SU-DHL-6 (cell line): Measurements from ENCODE around the gene ADPRM.

ENCODE experiments used
- H2AFZ ChIP-seq: fragments of 200-600 bp; sonication (generic); 2 replicates; pipeline ENCODE4 v1.6.1; 2014; ENCODE audit warnings: low read depth, mild to moderate bottlenecking, moderate library complexity, mixed read lengths, antibody characterized with exemption, low read length; ENCODE audit not compliant: severe bottlenecking
- H3F3A ChIP-seq: fragments of 200-600 bp; shearing (Covaris generic); 2 replicates; pipeline ENCODE4 v1.6.0; 2016; ENCODE audit warnings: antibody characterized with exemption, mild to moderate bottlenecking; ENCODE audit not compliant: insufficient read depth
- H3K27ac ChIP-seq: fragments of 200-600 bp; sonication (generic); 2 replicates; pipeline ENCODE4 v1.5.1; 2016; ENCODE audit warnings: low read depth, mild to moderate bottlenecking, low read length, moderate library complexity, mixed read lengths
- H3K27me3 ChIP-seq: fragments of 200-600 bp; sonication (generic), shearing (Covaris generic); 2 replicates; pipeline ENCODE4 v1.6.0; 2014; ENCODE audit warnings: mild to moderate bottlenecking, low read length
- H3K36me3 ChIP-seq: fragments of 200-600 bp; sonication (generic); 2 replicates; pipeline ENCODE4 v1.6.1; 2014; ENCODE audit warnings: mild to moderate bottlenecking, low read length, mixed read lengths
- H3K4me2 ChIP-seq: fragments of 300-600, 200-600 bp; shearing (Covaris generic), sonication (generic); 2 replicates; pipeline ENCODE4 v1.6.0; 2014; ENCODE audit warnings: low read length, low read depth, mild to moderate bottlenecking; ENCODE audit not compliant: poor library complexity, severe bottlenecking
- H3K4me3 ChIP-seq: fragments of 200-600 bp; sonication (generic); 2 replicates; pipeline ENCODE4 v1.5.1; 2014; ENCODE audit warnings: antibody characterized with exemption, low read length, mild to moderate bottlenecking, mixed read lengths; ENCODE audit not compliant: insufficient read depth, poor library complexity, severe bottlenecking
- H3K79me2 ChIP-seq: fragments of 200-600 bp; sonication (generic); 2 replicates; pipeline ENCODE4 v1.6.1; 2014; ENCODE audit warnings: mild to moderate bottlenecking, low read length, moderate library complexity; ENCODE audit not compliant: insufficient read depth
- H3K9ac ChIP-seq: fragments of 200-600 bp; sonication (generic); 2 replicates; pipeline ENCODE4 v1.7.0; 2014; ENCODE audit warnings: mild to moderate bottlenecking, low read length
- H3K9me2 ChIP-seq: fragments of 200-600 bp; sonication (generic); replicated peaks from 2 replicates; pipeline ENCODE4 v1.6.1; 2014; ENCODE audit warnings: low read length; ENCODE audit not compliant: insufficient read depth
- H3K9me3 ChIP-seq: fragments of 200-600 bp; sonication (generic); 2 replicates; pipeline ENCODE4 v1.6.1; 2014; ENCODE audit warnings: low read length, mixed read lengths; ENCODE audit not compliant: insufficient read depth
- H4K20me1 ChIP-seq: fragments of 200-600 bp; sonication (generic); 2 replicates; pipeline ENCODE4 v1.6.1; 2014; ENCODE audit warnings: low read depth, mild to moderate bottlenecking, antibody characterized with exemption, low read length, moderate library complexity, mixed read lengths
- CTCF ChIP-seq: fragments of 200-600 bp; sonication (generic); IDR thresholded peaks from one replicate; pipeline ENCODE4 v1.5.1; 2017; ENCODE audit warnings: antibody characterized with exemption, mild to moderate bottlenecking, low read length, moderate library complexity; ENCODE audit not compliant: insufficient read depth, poor library complexity, severe bottlenecking
- EZH2phosphoT487 ChIP-seq: fragments of 200-600 bp; sonication (generic), shearing (Covaris generic); conservative IDR thresholded peaks from 2 replicates; pipeline ENCODE4 v1.6.1; 2018; ENCODE audit warnings: mild to moderate bottlenecking, antibody characterized with exemption, low read length, moderate library complexity, mixed read lengths

Gene ADPRM

GRCh38 chr17:10738521-10739258, 41.3 kb downstream of the ADPRM start:
- no peaks in the 10 kb centered on the region for H3K9me2 ChIP-seq
- H3K79me2 ChIP-seq, result no peaks in the 10 kb centered on the region
- H3K27ac ChIP-seq, result no peak overlapping the region
- H3K9me3 ChIP-seq, result no peaks in the 10 kb centered on the region
- no peak overlapping the region for H3K9ac ChIP-seq
- no peak overlapping the region for H3K4me2 ChIP-seq
- TF ChIP-seq EZH2phosphoT487 (no peak), CTCF (no peak)
- H3K36me3 ChIP-seq, result no peaks in the 10 kb centered on the region
- no peaks in the 10 kb centered on the region for H3K27me3 ChIP-seq
- no peaks in the 10 kb centered on the region for H4K20me1 ChIP-seq
- H3F3A ChIP-seq, result no peaks in the 10 kb centered on the region
- H2AFZ ChIP-seq, result no peak overlapping the region
- H3K4me3 ChIP-seq, result no peak overlapping the region

- no peaks in the 10 kb centered on the region for H3K27me3 ChIP-seq
- no peak overlapping the region for H3K4me2 ChIP-seq
- H4K20me1 ChIP-seq, result no peaks in the 10 kb centered on the region
- no peaks in the 10 kb centered on the region for H3K9me3 ChIP-seq
- no peak overlapping the region for H2AFZ ChIP-seq
- H3K9ac ChIP-seq, result no peak overlapping the region
- no peak overlapping the region for H3K4me3 ChIP-seq
- no peaks in the 10 kb centered on the region for H3K79me2 ChIP-seq
- H3F3A ChIP-seq, result no peaks in the 10 kb centered on the region
- TF ChIP-seq CTCF (no peak), EZH2phosphoT487 (no peak)
- no peaks in the 10 kb centered on the region for H3K9me2 ChIP-seq
- H3K27ac ChIP-seq, result no peak overlapping the region
- H3K36me3 ChIP-seq, result no peaks in the 10 kb centered on the region
Observed at GRCh38 chr17:10739386-10739785, 42.0 kb downstream of the ADPRM start.

GRCh38 chr17:10741416-10742135, 44.2 kb downstream of the ADPRM start:
- no peak overlapping the region for H3K4me3 ChIP-seq
- no peak overlapping the region for H2AFZ ChIP-seq
- TF ChIP-seq EZH2phosphoT487 (no peak), CTCF (no peak)
- H3K9ac ChIP-seq, result no peak overlapping the region
- no peaks in the 10 kb centered on the region for H3K27me3 ChIP-seq
- H3K9me2 ChIP-seq, result no peaks in the 10 kb centered on the region
- no peaks in the 10 kb centered on the region for H3F3A ChIP-seq
- H3K36me3 ChIP-seq, result no peaks in the 10 kb centered on the region
- H3K9me3 ChIP-seq, result no peaks in the 10 kb centered on the region
- H3K4me2 ChIP-seq, result no peak overlapping the region
- no peaks in the 10 kb centered on the region for H4K20me1 ChIP-seq
- H3K79me2 ChIP-seq, result no peaks in the 10 kb centered on the region
- H3K27ac ChIP-seq, result no peak overlapping the region
